H9 (cell line): ENCODE data around the gene MLLT3. TPM values are rescaled to one million over a fixed set of nuclear protein-coding genes. Genes with fewer than 3 reads are reported as not detected.

Source experiments
- DNase-seq: peaks from one replicate; pipeline ENCODE4 v3.0.0-alpha.2; 2017
- H2AFZ ChIP-seq: one replicate; pipeline ENCODE4 v1.6.1; 2013; ENCODE audit warnings: mild to moderate bottlenecking, low read length, control low read depth, moderate library complexity
- H2AK5ac ChIP-seq: 2 replicates; pipeline ENCODE4 v1.6.1; 2013; ENCODE audit warnings: low read length, control low read depth, mixed read lengths; ENCODE audit not compliant: insufficient read length
- H2BK120ac ChIP-seq: one replicate; pipeline ENCODE4 v1.6.1; 2013; ENCODE audit warnings: low read depth, mild to moderate bottlenecking, low read length, control low read depth, inconsistent platforms; ENCODE audit not compliant: poor library complexity, severe bottlenecking
- H2BK12ac ChIP-seq: 2 replicates; pipeline ENCODE4 v1.6.1; 2013; ENCODE audit warnings: low read length, control low read depth, mixed read lengths, low read depth; ENCODE audit not compliant: insufficient read length
- H2BK15ac ChIP-seq: 2 replicates; pipeline ENCODE4 v1.6.1; 2013; ENCODE audit warnings: low read depth, low read length, control low read depth
- H2BK20ac ChIP-seq: one replicate; pipeline ENCODE4 v1.6.1; 2013; ENCODE audit warnings: low read depth, mild to moderate bottlenecking, low read length, control low read depth, inconsistent platforms; ENCODE audit not compliant: poor library complexity, severe bottlenecking
- H2BK5ac ChIP-seq: 2 replicates; pipeline ENCODE4 v1.6.1; 2013; ENCODE audit warnings: low read length, control low read depth, mixed read lengths; ENCODE audit not compliant: insufficient read length
- H3K14ac ChIP-seq: 2 replicates; pipeline ENCODE4 v1.6.1; 2013; ENCODE audit warnings: low read length, control low read depth; ENCODE audit not compliant: insufficient read depth
- H3K18ac ChIP-seq: 2 replicates; pipeline ENCODE4 v1.6.1; 2013; ENCODE audit warnings: low read depth, mild to moderate bottlenecking, mixed read lengths, low read length, control low read depth; ENCODE audit not compliant: insufficient read length
- H3K23ac ChIP-seq: 2 replicates; pipeline ENCODE4 v1.6.1; 2013; ENCODE audit warnings: low read length, control low read depth, mixed read lengths, low read depth; ENCODE audit not compliant: insufficient read length
- H3K23me2 ChIP-seq: 2 replicates; pipeline ENCODE4 v1.6.1; 2013; ENCODE audit warnings: low read depth, mild to moderate bottlenecking, mixed read lengths, low read length, control low read depth; ENCODE audit not compliant: insufficient read length, poor library complexity, severe bottlenecking
- H3K27ac ChIP-seq: 2 replicates; pipeline ENCODE4 v1.5.1; 2013; ENCODE audit warnings: low read length, control low read depth, mixed read lengths, low read depth; ENCODE audit not compliant: insufficient read length
- H3K27me3 ChIP-seq: 2 replicates; pipeline ENCODE4 v1.6.1; 2013; ENCODE audit warnings: low read length, control low read depth, inconsistent platforms; ENCODE audit not compliant: insufficient read depth
- H3K4ac ChIP-seq: 2 replicates; pipeline ENCODE4 v1.6.1; 2013; ENCODE audit warnings: low read depth, mild to moderate bottlenecking, control low read depth, inconsistent platforms, low read length, moderate library complexity
- H3K4me1 ChIP-seq: 2 replicates; pipeline ENCODE4 v1.6.1; 2013; ENCODE audit warnings: low read length, control low read depth, inconsistent platforms; ENCODE audit not compliant: insufficient read depth
- H3K4me2 ChIP-seq: 2 replicates; pipeline ENCODE4 v1.6.1; 2013; ENCODE audit warnings: low read length, control low read depth, mixed read lengths; ENCODE audit not compliant: insufficient read length, insufficient read depth
- H3K56ac ChIP-seq: 2 replicates; pipeline ENCODE4 v1.6.1; 2013; ENCODE audit warnings: low read depth, mild to moderate bottlenecking, mixed read lengths, low read length, control low read depth; ENCODE audit not compliant: insufficient read length
- H3K79me1 ChIP-seq: 2 replicates; pipeline ENCODE4 v1.6.1; 2013; ENCODE audit warnings: low read depth, mild to moderate bottlenecking, moderate library complexity, low read length, control low read depth, inconsistent platforms; ENCODE audit not compliant: insufficient read depth, poor library complexity, severe bottlenecking
- H3K79me2 ChIP-seq: 2 replicates; pipeline ENCODE4 v1.6.1; 2013; ENCODE audit warnings: low read length, control low read depth, inconsistent platforms; ENCODE audit not compliant: insufficient read depth
- H3K9ac ChIP-seq: 2 replicates; pipeline ENCODE4 v1.6.1; 2013; ENCODE audit warnings: low read length, control low read depth, mixed read lengths; ENCODE audit not compliant: insufficient read length; ENCODE audit errors: extremely low read depth
- H3K9me3 ChIP-seq: one replicate; pipeline ENCODE4 v1.6.1; 2013; ENCODE audit warnings: low read depth, low read length, inconsistent platforms; ENCODE audit not compliant: control insufficient read depth
- H3T11ph ChIP-seq: one replicate; pipeline ENCODE4 v1.6.1; 2013; ENCODE audit warnings: mild to moderate bottlenecking, low read length, control low read depth, inconsistent platforms
- H4K20me1 ChIP-seq: one replicate; pipeline ENCODE4 v1.6.1; 2013; ENCODE audit not compliant: control insufficient read depth, insufficient read length, insufficient read depth
- H4K5ac ChIP-seq: 2 replicates; pipeline ENCODE4 v1.6.1; 2013; ENCODE audit warnings: low read depth, mild to moderate bottlenecking, mixed read lengths, low read length, control low read depth; ENCODE audit not compliant: insufficient read length
- H4K8ac ChIP-seq: replicated peaks from 2 replicates; pipeline ENCODE4 v1.6.1; 2013; ENCODE audit warnings: low read length, control low read depth, mixed read lengths, low read depth; ENCODE audit not compliant: insufficient read length
- H4K91ac ChIP-seq: 2 replicates; pipeline ENCODE4 v1.6.1; 2013; ENCODE audit warnings: low read depth, mild to moderate bottlenecking, moderate library complexity, mixed read lengths, low read length, control low read depth; ENCODE audit not compliant: insufficient read length
- H3K27ac Mint-ChIP-seq, 3 experiments: 2 replicates in 2 of 3; 3 replicates in 1 of 3; pipeline ENCODE4 v1.8.0; 2020 to 2021; ENCODE audit warnings: mixed read lengths in 3 of 3, mild to moderate bottlenecking in 1 of 3, moderate library complexity in 1 of 3
- H3K27me3 Mint-ChIP-seq: 2 replicates; pipeline ENCODE4 v1.8.0; 2021; ENCODE audit warnings: low read depth, mild to moderate bottlenecking, moderate library complexity, mixed read lengths
- H3K36me3 Mint-ChIP-seq, 3 experiments: 2 replicates in 2 of 3; 3 replicates in 1 of 3; pipeline ENCODE4 v1.8.0; 2020 to 2021; ENCODE audit warnings: low read depth in 3 of 3, mixed read lengths in 3 of 3; ENCODE audit not compliant: insufficient read depth in 1 of 3
- H3K4me1 Mint-ChIP-seq, 2 experiments: 2 replicates each; pipeline ENCODE4 v1.8.0; 2020; ENCODE audit warnings: mixed read lengths in 2 of 2
- H3K4me3 Mint-ChIP-seq, 2 experiments: 2 replicates in 1 of 2; 3 replicates in 1 of 2; pipeline ENCODE4 v1.8.0; 2020 to 2021; ENCODE audit warnings: mild to moderate bottlenecking in 2 of 2, mixed read lengths in 2 of 2, moderate library complexity in 1 of 2
- H3K9me3 Mint-ChIP-seq, 2 experiments: 2 replicates in 1 of 2; 3 replicates in 1 of 2; pipeline ENCODE4 v1.8.0; 2020; ENCODE audit warnings: mild to moderate bottlenecking in 2 of 2, mixed read lengths in 2 of 2, moderate library complexity in 1 of 2
- WGBS: extraction: QIAGEN DNeasy Blood & Tissue Kit; methylation state at CpG from one replicate; pipeline ENCODE4 v1.1.7; 2013; ENCODE audit warnings: missing lambda C conversion rate, low lambda C conversion rate, mixed read lengths; ENCODE audit not compliant: insufficient read length; ENCODE audit errors: extremely low coverage; 5-methylcytosine and 5-hydroxymethylcytosine counted together
- total RNA-seq: library from RNA; stranded (reverse); gene quantifications from 2 replicates; pipeline ENCODE4 v1.2.1, GENCODE V29; 2021
- TF ChIP-seq, protein P1 (sequence below): fragments of 200-600 bp; sonication (generic); conservative IDR thresholded peaks from 3 replicates; pipeline ENCODE4 v1.8.0; 2021; ENCODE audit warnings: antibody characterized with exemption, mild to moderate bottlenecking

MLLT3 gene
- total RNA-seq, 1 experiment from 2014 or later: 3.9 TPM

DNA sequence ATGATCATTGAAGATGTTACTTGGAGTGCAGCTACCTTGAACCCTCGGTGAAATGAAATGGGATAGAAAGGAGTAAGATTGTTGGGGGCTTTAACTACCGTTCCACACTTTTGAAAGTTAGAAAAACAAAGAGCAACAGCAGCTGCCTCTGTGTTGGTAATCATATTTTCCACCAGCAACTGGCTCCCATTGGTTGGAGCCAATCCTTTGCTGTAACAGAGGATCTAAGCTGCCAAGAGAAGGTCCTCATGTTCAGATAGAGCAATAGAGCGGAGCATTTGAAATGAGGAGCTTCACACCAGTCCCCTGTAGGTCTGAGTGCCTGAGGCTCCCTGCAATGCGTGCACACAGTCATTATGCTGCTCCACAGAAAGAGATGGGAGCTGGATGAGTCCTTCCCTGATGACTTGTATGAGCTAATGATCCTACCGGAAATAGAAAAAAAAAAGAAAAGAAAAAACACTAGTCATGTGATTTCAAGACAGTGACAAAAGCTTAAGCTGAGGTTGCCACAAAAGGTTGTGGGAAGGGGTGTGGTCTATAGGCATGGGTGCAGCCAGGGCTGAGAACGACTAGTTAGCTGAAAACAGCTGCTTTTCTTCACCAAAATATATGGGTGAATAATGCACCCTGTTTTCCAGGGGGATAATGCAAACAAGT is 300.7 kb downstream of the MLLT3 start:
- Histone ChIP-seq H2BK20ac (no peak overlapping the region), H3K27ac (no peak overlapping the region), H3K27me3 (no peaks in the 10 kb centered on the region), H3K4me2 (no peak overlapping the region), H3K23ac (no peak overlapping the region), H2BK5ac (no peak overlapping the region), H2BK15ac (no peak overlapping the region), H2BK120ac (no peak overlapping the region), H3K56ac (no peak overlapping the region), H2BK12ac (no peak overlapping the region), H3K79me1 (no peaks in the 10 kb centered on the region), H3T11ph (no peak overlapping the region), H4K91ac (no peak overlapping the region), H2AFZ (no peak overlapping the region), H4K8ac (no peak overlapping the region), H3K23me2 (no peaks in the 10 kb centered on the region), H3K4ac (no peak overlapping the region), H3K9ac (no peak overlapping the region), H3K79me2 (no peaks in the 10 kb centered on the region), H3K4me1 (no peaks in the 10 kb centered on the region), H3K14ac (no peak overlapping the region), H4K20me1 (no peaks in the 10 kb centered on the region), H4K5ac (no peak overlapping the region), H2AK5ac (no peak overlapping the region), H3K9me3 (no peaks in the 10 kb centered on the region), H3K18ac (no peak overlapping the region)
- Mint-ChIP-seq H3K36me3 (peaks cover 0 to 2% (median 0%) of the 10 kb centered on the region in 3 experiments; a peak in 2 of 7 replicates), H3K4me3 (no peak overlapping the region), H3K27ac (no peak overlapping the region), H3K4me1 (peaks cover 18 to 22% of the 10 kb centered on the region in 2 experiments), H3K27me3 (no peaks in the 10 kb centered on the region; the same call in 1 of the 2 replicates), H3K9me3 (peaks cover 0 to 2% of the 10 kb centered on the region in 2 experiments; a peak in 1 of 5 replicates)
- DNase-seq: no peak
- no CpG with 5 or more reads among the region's 6 CpGs for WGBS
- TF ChIP-seq, protein P1, sequence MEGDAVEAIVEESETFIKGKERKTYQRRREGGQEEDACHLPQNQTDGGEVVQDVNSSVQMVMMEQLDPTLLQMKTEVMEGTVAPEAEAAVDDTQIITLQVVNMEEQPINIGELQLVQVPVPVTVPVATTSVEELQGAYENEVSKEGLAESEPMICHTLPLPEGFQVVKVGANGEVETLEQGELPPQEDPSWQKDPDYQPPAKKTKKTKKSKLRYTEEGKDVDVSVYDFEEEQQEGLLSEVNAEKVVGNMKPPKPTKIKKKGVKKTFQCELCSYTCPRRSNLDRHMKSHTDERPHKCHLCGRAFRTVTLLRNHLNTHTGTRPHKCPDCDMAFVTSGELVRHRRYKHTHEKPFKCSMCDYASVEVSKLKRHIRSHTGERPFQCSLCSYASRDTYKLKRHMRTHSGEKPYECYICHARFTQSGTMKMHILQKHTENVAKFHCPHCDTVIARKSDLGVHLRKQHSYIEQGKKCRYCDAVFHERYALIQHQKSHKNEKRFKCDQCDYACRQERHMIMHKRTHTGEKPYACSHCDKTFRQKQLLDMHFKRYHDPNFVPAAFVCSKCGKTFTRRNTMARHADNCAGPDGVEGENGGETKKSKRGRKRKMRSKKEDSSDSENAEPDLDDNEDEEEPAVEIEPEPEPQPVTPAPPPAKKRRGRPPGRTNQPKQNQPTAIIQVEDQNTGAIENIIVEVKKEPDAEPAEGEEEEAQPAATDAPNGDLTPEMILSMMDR: no peak
